K562 (cell line): Measurements from ENCODE around the gene PVALEF. TPM values are rescaled to one million over a fixed set of nuclear protein-coding genes. Genes with fewer than 3 reads are reported as not detected.

Experiments
- FOS ChIP-seq: IDR thresholded peaks from 3 replicates; pipeline ENCODE4 v1.6.1; 2011; ENCODE audit not compliant: insufficient read length; ENCODE audit errors: extremely low read depth
- NUFIP1 ChIP-seq: fragments of 450-650 bp; IDR thresholded peaks from 2 replicates; pipeline ENCODE4 v1.6.1; 2018; ENCODE audit not compliant: partially characterized antibody
- ZNF134 ChIP-seq: fragments of 250-450 bp; sonication (Bioruptor Pico); conservative IDR thresholded peaks from 2 replicates; pipeline ENCODE4 v1.4.0; 2020
- polyA plus RNA-seq, 8 experiments: library from polyadenylated mRNA; depleted of rRNA in 4 of 8; stranded (reverse) in 5 of 8; unstranded in 3 of 8; fragments of >200 nt; fragmentation: Nextera tagmentation in 2 of 8; fragmentation: Illumina TruSeq in 1 of 8; extraction: Ambion mirVana in 2 of 8; extraction: Trizol in 1 of 8; gene quantifications; 2 replicates each; pipeline versions ENCODE4 v1.2.1 to v1.2.3, GENCODE V29; 2011 to 2014; ENCODE audit warnings: inconsistent platforms in 1 of 8, missing spikeins in 1 of 8
- total RNA-seq, 7 experiments: library from RNA; depleted of rRNA in 6 of 7; stranded (reverse); fragments of >200 nt in 6 of 7; fragmentation: Illumina TruSeq in 2 of 7; extraction: Trizol in 2 of 7; gene quantifications; 2 replicates each; pipeline versions ENCODE4 v1.2.1 to v1.2.3, GENCODE V29; 2011 to 2021; ENCODE audit warnings: low replicate concordance in 1 of 7
- TF ChIP-seq, protein P1 (sequence below): fragments of 250-450 bp; sonication (Bioruptor Pico); IDR thresholded peaks from 2 replicates; pipeline ENCODE4 v1.4.0; 2020
- TF ChIP-seq, protein P2 (sequence below): fragments of 450-650 bp; IDR thresholded peaks from 2 replicates; pipeline ENCODE4 v1.6.1; 2016; ENCODE audit warnings: mild to moderate bottlenecking

PVALEF gene
- total and polyA plus RNA-seq, 9 of the 15 experiments (the other 6 are each of a cell fraction or from before 2014, with no cell fraction given), result not detected

DNA sequence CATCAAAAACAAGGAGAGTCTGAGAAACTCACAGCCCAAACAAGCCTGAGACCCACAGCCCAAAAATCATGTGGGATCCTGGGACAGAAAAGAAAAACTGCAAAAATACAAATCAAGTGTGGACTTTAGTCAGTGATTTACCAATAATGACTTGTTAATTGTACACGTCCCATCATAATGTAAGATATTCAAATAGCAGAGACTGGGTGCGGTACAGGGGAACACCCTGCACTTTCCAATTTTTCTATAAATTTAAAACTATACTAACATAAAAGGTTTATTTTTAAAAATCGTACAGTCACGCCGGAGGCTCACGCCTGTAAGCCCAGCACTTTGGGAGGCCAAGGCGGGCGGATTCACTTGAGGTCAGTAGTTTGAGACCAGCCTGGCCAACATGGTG lies 48.7 kb downstream of the PVALEF start (continued):
- TF ChIP-seq, protein P1, sequence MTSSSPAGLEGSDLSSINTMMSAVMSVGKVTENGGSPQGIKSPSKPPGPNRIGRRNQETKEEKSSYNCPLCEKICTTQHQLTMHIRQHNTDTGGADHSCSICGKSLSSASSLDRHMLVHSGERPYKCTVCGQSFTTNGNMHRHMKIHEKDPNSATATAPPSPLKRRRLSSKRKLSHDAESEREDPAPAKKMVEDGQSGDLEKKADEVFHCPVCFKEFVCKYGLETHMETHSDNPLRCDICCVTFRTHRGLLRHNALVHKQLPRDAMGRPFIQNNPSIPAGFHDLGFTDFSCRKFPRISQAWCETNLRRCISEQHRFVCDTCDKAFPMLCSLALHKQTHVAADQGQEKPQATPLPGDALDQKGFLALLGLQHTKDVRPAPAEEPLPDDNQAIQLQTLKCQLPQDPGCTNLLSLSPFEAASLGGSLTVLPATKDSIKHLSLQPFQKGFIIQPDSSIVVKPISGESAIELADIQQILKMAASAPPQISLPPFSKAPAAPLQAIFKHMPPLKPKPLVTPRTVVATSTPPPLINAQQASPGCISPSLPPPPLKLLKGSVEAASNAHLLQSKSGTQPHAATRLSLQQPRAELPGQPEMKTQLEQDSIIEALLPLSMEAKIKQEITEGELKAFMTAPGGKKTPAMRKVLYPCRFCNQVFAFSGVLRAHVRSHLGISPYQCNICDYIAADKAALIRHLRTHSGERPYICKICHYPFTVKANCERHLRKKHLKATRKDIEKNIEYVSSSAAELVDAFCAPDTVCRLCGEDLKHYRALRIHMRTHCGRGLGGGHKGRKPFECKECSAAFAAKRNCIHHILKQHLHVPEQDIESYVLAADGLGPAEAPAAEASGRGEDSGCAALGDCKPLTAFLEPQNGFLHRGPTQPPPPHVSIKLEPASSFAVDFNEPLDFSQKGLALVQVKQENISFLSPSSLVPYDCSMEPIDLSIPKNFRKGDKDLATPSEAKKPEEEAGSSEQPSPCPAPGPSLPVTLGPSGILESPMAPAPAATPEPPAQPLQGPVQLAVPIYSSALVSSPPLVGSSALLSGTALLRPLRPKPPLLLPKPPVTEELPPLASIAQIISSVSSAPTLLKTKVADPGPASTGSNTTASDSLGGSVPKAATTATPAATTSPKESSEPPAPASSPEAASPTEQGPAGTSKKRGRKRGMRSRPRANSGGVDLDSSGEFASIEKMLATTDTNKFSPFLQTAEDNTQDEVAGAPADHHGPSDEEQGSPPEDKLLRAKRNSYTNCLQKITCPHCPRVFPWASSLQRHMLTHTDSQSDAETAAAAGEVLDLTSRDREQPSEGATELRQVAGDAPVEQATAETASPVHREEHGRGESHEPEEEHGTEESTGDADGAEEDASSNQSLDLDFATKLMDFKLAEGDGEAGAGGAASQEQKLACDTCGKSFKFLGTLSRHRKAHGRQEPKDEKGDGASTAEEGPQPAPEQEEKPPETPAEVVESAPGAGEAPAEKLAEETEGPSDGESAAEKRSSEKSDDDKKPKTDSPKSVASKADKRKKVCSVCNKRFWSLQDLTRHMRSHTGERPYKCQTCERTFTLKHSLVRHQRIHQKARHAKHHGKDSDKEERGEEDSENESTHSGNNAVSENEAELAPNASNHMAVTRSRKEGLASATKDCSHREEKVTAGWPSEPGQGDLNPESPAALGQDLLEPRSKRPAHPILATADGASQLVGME (CRISPR knock-in tag), result no peak
- TF ChIP-seq NUFIP1 (no peak), ZNF134 (no peak), FOS (no peak)
- TF ChIP-seq, protein P2, sequence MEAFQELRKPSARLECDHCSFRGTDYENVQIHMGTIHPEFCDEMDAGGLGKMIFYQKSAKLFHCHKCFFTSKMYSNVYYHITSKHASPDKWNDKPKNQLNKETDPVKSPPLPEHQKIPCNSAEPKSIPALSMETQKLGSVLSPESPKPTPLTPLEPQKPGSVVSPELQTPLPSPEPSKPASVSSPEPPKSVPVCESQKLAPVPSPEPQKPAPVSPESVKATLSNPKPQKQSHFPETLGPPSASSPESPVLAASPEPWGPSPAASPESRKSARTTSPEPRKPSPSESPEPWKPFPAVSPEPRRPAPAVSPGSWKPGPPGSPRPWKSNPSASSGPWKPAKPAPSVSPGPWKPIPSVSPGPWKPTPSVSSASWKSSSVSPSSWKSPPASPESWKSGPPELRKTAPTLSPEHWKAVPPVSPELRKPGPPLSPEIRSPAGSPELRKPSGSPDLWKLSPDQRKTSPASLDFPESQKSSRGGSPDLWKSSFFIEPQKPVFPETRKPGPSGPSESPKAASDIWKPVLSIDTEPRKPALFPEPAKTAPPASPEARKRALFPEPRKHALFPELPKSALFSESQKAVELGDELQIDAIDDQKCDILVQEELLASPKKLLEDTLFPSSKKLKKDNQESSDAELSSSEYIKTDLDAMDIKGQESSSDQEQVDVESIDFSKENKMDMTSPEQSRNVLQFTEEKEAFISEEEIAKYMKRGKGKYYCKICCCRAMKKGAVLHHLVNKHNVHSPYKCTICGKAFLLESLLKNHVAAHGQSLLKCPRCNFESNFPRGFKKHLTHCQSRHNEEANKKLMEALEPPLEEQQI, result no peak
